D721Med (cell line): Measurements from ENCODE around the gene LRRC74A.

Source experiments
- DNase-seq: peaks from one replicate; pipeline ENCODE4 v3.0.0; 2011; ENCODE audit warnings: low spot score; ENCODE audit not compliant: insufficient read length
- FAIRE-seq: peaks from 2 replicates; lab custom pipeline; 2011; peaks lifted over from hg19 to GRCh38; lab: Jason Lieb, UNC
- TF ChIP-seq, protein P1 (sequence below): IDR thresholded peaks from 2 replicates; pipeline ENCODE4 v1.5.1; 2012; ENCODE audit warnings: mild to moderate bottlenecking, control low read depth; ENCODE audit not compliant: insufficient read depth; ENCODE audit errors: missing control alignments

Gene LRRC74A

DNA sequence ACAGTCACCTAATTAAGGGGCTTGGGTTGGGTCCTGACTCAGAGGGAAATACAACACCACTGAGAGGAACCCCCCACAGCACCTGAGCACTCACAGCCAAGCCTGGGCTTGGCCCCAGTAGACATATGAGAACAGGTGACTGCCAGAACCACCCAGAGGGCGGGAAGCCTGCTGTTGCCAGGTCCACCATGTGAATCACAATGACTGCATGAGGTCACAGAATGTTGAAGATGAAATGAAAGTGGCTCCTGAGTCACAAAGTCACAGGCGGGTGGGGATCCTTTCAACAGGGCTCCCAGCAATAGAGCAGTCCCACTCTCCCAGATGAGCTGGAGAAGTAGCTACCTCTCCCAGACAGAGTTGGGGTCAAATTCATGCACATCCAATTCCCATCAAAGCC is at the start of gene LRRC74A:
TSS of gene LRRC74A (plus strand) at position 287 of the 400 bp plus-strand sequence. CDS start 290 bp downstream, outside the sequence.
- no peak for DNase-seq
- no peak for FAIRE-seq
- TF ChIP-seq, protein P1, sequence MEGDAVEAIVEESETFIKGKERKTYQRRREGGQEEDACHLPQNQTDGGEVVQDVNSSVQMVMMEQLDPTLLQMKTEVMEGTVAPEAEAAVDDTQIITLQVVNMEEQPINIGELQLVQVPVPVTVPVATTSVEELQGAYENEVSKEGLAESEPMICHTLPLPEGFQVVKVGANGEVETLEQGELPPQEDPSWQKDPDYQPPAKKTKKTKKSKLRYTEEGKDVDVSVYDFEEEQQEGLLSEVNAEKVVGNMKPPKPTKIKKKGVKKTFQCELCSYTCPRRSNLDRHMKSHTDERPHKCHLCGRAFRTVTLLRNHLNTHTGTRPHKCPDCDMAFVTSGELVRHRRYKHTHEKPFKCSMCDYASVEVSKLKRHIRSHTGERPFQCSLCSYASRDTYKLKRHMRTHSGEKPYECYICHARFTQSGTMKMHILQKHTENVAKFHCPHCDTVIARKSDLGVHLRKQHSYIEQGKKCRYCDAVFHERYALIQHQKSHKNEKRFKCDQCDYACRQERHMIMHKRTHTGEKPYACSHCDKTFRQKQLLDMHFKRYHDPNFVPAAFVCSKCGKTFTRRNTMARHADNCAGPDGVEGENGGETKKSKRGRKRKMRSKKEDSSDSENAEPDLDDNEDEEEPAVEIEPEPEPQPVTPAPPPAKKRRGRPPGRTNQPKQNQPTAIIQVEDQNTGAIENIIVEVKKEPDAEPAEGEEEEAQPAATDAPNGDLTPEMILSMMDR: no peak

DNA sequence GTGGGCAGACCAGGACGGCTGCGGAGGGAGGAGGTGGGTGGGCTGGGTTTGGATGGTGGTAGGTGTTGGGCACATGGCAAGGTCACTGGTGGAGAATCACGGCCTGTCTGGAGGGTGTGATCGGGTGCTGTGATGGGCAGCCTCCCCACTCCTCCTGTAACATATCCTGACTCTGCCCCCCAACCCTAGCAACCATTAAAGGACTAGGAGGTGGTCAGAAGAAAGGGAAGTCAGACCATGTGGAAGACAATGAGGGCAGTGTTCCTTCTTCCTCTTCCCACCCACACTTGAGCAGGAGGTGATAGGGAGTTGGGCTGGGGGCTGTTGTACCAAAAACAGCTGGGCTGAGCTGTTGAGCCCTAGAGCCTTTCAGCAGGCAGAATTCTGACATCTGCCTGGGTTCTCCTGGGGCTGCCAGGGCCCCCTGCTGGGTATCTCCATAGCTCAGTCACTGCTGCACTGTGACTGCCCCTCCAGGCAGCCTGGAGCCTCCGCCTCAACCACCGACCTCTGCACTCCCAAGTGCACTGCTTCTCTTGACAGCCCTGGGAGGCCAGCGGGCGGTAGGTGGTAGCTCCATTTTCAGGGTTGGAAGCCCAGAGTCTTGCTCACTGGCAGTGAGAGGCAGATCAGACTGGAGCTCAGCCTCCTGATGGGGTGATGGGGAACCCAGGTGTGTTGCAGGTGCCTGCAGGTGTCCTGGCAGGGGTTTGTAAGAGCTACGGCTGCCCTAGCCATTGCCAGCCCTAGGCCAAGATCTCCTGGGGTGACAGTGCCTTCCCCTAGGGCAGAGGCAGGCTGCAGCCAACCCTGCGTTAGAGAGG is 49.6 kb upstream of the LRRC74A start:
- TF ChIP-seq, protein P1: peak; percentile 12
- FAIRE-seq: no peak
- no peak for DNase-seq

DNA sequence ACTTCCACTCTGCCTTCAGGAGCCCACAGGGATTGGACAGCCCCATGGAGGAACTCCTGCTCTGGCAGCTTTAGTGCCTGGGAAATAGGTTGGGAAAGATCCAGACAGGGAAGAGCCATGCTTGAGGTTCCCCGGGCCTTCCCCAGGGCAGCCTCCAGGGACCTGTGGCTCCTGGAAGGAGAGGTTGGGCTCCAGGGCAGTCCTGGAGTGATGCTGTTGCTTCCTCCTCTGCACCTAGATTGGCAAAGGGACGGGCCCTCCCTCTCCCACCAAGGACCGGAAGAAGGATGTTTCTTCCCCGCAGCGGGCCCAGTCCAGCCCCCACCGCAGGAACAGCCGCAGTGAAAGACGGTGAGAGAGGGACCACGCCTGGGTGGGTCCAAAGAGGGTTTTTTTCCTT is 48.5 kb upstream of the LRRC74A start:
- TF ChIP-seq, protein P1: no peak
- no peak for FAIRE-seq

DNA sequence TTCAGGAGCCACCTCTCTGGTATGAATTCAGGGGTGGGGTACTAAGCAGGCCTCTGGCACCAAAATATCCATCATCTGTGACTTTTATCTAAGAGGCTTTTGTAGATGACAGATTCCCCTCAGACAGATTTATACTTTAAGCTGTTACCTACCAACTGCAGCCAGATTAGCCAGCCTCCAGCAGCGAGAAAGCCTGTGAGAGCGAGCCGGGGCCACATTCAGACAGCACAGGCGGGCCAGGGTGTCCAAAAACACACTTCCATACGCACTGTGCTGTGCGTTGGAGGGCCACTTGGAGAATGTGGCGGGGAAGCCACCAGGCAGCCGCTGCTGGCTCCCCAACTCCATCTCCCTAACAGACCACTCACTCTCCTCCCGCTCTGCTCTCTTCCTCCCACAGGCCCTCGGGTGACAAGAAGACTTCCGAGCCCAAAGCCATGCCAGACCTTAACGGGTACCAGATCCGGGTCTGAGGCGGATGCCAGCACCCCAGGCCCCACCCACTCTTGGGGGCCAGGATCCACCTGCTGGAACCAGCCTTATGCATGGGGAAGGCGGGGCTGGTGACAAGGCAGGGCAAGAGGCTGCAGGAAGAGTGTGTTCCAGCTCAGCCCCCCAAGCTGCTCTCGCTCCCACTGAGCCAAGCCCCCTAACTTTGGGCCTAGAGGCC is 47.5 kb upstream of the LRRC74A start:
- peak; percentile 21 for FAIRE-seq
- TF ChIP-seq, protein P1: no peak
- peak; percentile 86 for DNase-seq

More for the DNA sequence above, 48.5 kb upstream of the LRRC74A start:
- DNase-seq: no peak

DNA sequence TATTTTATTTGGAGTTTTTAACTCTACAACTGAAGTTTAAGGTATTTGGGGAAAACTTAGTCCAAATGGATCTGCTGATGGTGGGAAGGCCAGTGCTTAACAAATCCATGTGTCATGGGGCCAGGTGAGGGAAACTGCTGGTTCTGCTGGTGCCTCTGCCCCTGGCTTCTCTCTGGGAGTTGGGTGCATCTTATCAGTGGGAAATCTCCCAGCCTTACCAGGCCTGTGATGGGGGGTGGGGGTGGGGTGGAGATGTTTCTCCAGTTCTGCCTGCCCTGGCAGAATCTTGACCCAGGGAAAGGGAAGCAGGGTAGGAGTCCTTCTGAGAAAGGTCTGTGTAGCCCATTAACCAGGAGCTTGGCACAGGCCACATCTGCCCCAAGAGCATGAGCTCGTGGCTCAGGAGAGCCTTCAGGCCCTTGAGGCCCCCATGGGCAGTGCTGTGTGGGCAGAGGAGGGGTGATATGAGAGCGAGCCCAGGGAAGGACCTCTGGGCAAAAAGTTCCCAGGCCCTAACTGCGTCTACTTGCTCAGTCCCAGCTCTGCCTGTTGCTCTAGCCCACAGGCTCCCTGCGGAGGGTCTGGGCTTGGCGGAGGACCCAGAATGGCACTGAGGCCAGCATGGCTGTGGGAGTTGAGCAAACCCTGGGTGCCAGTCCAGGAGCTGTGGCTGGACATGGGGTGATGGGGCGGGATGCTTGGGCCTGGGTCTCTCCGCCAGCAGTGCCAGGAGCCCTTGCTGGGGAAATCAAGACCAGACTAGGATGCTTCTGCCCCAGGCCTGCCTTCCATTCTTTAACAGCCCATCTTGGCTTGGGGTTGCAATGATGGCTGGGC is 46.8 kb upstream of the LRRC74A start:
- FAIRE-seq: no peak
- no peak for DNase-seq
- TF ChIP-seq, protein P1: no peak

DNA sequence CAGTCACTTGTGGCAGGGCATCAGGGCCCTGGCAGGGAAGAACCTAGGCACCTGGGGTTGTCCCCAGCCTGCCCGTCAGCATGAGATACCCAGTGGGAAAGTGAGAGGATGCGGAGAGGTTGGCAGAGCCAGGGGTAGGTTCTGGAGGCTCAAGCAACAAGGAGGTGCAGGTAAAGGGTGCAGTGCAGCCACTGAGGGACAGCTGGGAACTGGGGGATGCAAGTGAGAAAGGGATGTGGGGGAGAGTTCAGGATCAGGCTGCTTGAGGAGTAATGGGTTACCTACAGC is 46.2 kb upstream of the LRRC74A start:
- DNase-seq: no peak
- TF ChIP-seq, protein P1: no peak
- no peak for FAIRE-seq
